Stimulated activated CD8-positive, alpha-beta memory T cell treated with anti-CD3 and anti-CD28 coated beads, Interleukin-7, amount 100 ng/mL, for 4 hours (primary cell): ENCODE data around the gene MRPL14.

Experiments
- DNase-seq, 2 donors: peaks; one replicate each; pipeline ENCODE4 v3.0.0-alpha.2; 2020; ENCODE audit warnings: low read depth in 2 of 2

MRPL14 gene

GRCh38 chr6:44080561-44081521 is 46.4 kb downstream of the MRPL14 start:
- no peak for DNase-seq

DNA sequence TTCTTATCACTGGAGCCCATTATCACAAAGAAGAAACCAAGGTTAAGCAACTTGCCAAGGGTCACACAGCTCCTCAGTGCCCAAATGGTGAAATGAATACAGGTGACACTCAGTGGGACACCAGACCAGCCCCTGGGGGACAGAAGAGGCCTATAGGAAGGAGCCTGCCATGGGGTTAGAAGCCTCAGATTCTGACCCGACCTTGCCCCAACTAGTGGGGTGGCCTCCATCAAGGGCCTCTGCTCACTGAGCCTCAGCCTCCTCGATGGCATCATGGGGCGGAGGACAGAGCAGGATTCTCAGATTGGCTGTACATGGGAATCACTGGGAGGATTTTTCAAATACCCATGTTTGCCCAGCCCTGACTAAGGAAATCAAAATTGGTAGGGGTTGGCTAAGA is 47.6 kb downstream of the MRPL14 start:
- DNase-seq: no peak

GRCh38 chr6:44078827-44079671 is 48.2 kb downstream of the MRPL14 start:
- DNase-seq: peak; percentile 31 to 50

- no peak for DNase-seq
These were observed 48.9 kb downstream of the MRPL14 start for GRCh38 chr6:44078219-44078826.

- DNase-seq: no peak
These were observed 49.9 kb downstream of the MRPL14 start for GRCh38 chr6:44077214-44077946.

GRCh38 chr6:44076356-44077213 is 50.7 kb downstream of the MRPL14 start:
- DNase-seq: no peak

- no peak for DNase-seq
These were observed 51.5 kb downstream of the MRPL14 start for GRCh38 chr6:44075647-44076355.

GRCh38 chr6:44074813-44075646 is 52.2 kb downstream of the MRPL14 start:
- DNase-seq: no peak

- DNase-seq: peak; percentile 48 to 54
These were observed 52.8 kb downstream of the MRPL14 start for GRCh38 chr6:44074439-44074812.

- no peak for DNase-seq
These were observed 53.4 kb downstream of the MRPL14 start for GRCh38 chr6:44073612-44074438.

DNA sequence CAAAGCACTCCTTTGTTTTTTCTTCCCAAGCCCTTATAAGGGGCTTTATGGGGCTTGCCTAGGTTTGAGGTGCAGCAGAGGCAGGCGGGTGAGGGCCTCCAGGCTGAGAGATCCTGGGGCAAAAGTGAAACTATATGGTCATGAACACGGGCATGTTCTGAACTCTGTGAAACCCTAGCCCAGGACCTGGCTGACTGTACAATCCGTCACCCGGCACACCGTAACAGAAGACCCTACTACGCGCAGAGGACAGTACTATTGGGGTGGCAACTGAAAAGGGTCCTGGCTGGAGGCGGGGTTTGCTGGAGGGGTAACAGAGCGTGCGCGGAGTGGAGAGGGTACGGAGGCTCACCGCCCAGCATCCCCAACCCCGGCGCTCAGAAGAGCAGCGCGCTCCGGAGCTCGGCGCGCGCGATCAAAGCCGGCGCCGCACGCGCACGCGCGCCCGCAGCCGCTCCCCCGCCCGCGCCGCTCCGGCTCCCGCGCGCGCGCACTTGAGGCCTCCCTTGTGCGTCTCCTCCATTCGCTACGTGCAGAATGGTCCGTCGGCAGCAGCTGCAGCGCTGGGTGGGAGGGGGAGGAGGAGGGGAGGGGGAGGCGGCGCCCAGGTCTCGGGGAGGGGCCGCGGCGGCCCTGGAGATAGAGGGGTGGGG is 54.2 kb downstream of the MRPL14 start:
- peak; percentile 33 to 59 for DNase-seq

GRCh38 chr6:44072452-44072958 is 54.7 kb downstream of the MRPL14 start:
- no peak for DNase-seq

DNA sequence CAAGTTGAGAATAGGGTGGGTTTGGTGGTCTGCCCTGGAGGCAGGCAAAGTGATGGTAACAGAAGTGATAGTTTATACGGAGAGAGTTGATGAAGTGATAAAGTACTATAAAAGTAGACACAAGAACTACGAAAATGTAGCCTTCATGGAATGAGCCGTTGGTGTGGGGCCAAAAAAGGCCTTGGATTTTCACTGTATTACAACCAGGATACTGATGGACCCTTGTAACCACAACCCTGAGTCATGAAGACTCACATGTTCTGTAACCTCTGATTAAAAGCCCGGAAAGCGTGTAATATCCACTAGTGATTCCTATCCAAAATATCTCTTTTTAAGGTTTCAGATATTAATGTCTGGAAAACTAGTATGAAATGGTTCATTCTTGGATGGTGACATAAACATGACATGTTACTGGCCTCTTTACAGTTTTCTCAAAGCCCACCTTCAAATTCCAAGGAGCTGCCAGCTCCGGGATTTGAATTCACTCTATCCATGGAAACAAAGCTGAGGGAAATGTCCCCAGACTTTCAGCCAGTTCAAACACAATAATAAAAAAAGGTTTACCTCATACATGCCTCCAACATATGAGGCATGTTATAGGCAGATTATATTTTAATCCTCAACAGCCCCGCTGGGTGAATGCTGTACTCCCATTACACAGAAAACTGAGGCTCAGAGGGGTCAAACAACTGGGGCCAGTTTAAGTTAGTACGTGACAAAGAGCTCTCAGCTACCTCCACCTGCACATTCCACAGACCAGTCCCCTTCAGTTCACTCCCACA is 55.4 kb downstream of the MRPL14 start:
- DNase-seq: no peak

DNA sequence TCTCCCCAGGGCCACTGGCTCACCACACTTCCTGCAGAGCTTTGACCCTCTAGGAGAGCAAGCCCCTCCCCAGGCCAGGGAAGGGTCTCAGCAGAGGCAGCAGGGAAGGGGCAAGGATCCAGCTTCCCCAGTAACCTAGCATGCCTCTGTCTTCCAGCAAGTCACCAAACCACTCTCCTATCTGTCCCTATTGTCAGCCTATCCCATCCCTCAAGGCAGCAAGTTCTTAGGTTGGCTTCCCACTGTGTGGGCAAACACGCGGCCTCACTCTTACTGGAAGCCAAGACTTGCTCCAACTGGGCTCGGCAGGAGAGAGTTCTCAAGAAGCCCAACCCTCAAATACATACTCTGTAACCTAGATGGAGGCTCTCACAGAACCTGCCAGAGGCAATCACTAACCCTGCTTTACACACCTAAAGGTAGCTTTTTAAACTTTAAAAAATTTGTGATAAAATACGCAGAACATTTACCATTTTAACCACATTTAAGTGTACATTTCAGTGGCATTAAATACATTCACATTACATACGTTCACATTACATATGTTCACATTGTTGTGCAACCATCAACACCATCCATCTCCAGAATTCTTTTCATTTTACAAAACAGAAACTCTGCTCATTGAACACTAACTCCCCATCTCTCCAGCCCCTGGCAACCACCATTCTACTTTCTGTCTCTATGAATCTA is 58.5 kb downstream of the MRPL14 start:
- no peak for DNase-seq

DNA sequence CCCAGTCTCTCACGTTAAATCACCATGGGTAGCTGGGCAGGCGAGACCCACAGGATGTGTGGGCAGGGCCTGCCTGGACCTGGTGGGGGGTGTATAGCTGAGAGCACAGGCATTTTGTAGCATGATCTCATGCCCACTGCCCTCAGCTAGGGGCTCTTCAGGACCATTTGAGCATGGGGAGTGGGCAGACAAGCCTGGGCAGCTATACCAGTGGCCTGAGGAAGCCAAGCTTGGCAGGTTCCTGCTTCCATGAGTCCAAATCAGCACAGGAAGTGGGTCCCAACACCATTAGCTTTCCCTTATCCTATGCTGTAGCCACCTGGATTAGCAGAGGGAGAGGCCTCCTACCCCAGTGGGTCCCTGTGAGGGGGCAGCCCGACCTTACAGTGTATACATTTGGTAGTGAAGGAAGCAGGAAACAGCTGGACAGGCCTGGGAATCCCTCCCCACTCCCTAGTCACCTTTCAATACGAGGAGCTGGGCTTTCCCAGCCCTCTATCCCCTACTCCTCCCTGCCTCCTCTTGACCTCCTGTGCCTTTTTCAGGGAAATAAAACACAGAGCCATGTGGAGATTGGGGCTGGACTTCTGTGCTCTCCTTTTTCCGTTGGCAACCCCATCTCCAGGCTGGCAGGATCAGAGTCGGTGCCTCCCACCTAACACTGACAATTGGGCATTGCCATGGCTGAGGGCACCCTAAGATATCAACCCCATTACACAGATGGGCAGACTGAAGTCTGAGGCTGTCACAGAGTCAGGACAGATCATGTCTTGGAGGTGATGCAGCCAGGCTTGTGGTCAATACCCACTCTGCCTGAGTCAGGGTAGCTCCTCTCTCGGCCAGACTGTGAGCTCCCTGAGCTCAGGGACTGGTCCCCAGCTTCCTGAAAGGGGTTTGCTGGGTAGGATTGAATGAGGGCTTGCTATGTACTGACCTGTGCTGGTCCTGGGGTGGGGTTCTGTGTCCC is 59.8 kb downstream of the MRPL14 start:
- no peak for DNase-seq
